GM19238 (cell line): Measurements from ENCODE around the gene CSAG2.
"Not testable (repeated sequence)": the region's sequence is repeated elsewhere in the genome, so short reads cannot be mapped to it uniquely, and the experiment has no call there.

ENCODE experiments used
- DNase-seq: peaks from one replicate; pipeline ENCODE4 v3.0.0; 2011; ENCODE audit warnings: low spot score; ENCODE audit not compliant: insufficient read length

Gene CSAG2, protein sequence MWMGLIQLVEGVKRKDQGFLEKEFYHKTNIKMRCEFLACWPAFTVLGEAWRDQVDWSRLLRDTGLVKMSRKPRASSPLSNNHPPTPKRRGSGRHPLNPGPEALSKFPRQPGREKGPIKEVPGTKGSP

DNA sequence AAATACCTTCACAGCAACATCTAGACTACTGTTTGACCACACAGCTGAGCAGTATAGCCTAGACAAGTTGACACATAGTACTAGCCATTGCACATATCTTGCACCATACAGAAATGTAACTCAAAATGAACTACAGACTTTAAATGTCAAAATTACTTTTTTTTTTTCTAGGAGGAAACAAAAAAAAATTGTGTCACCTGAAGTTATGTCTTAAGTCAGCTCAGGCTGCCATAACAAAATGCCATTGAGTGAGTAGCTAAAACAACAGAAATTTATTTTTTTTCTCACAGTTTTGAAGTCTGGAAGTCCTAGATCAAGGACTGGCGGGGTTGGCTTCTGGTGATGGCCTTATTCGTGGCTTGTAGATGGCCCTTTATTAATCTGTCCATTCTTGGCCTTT, at the start of gene CSAG2:
Gene CSAG2 (minus strand): TSS at position 101 of the 400 bp plus-strand sequence. CDS start 161 bp downstream, outside the sequence.
- DNase-seq: not testable (repeated sequence)

DNA sequence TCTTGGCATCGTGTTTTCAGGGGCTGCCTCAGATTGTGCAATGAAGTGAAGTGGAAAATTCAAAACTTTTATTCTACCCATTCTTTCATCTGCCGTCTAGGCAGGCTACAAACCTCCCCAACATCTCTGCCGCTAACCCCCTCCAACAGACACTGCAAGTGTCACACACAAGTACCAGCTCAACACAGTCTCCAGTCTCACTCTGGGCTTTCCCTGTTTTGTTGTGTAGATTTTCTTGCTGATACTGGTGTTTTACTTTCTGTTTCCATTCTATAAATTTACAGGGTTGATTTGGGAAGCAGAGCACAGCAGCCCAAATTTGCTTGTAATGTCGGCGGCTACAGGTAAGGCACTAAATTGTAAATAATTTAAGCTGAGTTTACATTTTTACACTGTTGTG, 45.8 kb upstream of the CSAG2 start:
- not testable (repeated sequence) for DNase-seq

DNA sequence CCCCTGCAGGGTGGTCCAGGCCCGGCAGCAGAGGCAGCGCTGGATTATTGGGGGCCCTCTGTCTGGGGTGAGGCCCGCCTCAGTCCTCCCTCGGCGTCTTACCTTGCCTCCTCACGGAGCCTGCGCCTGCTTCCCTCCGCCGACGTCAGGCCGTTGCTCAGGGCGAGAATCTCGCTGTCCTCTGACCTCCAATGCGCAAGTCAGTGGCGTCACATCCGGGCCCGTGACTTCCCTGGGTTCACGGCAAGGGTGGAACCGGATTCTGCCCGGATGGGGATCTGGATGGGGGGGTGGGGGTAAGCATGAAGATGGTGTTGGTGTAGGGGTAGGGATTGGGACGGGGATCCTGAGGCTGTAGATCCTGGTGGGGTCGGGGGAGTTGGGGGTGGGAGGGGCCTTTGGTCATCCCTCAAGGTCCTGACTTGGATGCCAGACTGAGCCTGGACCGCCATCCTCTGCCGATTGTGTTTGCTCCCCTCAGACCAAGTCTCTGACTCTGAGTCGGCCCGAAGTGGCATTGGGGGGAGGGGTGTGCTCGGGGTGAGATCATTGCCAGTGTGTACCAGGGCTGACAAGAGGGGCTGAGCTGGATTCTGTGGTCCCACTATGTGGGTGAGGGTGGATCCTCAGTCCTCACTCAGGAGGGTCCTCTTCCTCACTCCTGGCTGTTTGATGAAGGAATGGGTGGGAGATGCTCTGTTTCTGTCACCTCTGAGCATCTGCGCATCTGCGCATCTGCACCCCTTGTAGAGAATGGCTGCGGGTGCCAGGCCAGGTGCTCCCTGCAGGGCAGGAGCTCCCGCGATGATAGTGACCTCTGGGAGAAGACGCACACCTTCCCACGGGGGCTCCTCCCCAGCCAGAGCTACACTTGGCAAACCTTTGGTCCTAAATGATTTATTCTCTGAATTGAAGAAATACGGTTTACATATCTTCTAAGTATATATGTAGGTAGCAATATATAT, 44.9 kb upstream of the CSAG2 start, which contains the start of gene MAGEA2:
Gene MAGEA2 (minus strand): TSS at position 157 of the 965 bp plus-strand sequence. CDS start 2,479 bp downstream, outside the sequence.
- DNase-seq: not testable (repeated sequence)

DNA sequence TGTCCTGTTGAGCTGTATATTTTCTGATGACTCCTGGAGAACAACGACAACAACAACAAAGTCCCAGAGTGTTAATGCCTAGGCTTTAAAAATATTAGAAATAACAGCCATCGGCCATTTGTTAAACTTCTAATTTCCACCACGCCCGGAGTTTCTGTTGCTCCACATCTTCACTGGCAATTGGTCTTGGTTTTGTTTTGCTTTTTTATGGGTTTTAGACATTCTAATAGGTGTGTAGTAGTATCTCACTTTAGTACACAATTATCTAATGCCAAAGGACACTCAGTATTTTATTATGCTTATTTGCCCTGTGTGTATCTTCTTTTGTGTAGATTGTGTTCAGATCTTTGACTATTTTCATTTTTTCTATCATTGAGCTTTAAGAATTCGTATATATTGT, 29.5 kb upstream of the CSAG2 start:
- DNase-seq: no peak

DNA sequence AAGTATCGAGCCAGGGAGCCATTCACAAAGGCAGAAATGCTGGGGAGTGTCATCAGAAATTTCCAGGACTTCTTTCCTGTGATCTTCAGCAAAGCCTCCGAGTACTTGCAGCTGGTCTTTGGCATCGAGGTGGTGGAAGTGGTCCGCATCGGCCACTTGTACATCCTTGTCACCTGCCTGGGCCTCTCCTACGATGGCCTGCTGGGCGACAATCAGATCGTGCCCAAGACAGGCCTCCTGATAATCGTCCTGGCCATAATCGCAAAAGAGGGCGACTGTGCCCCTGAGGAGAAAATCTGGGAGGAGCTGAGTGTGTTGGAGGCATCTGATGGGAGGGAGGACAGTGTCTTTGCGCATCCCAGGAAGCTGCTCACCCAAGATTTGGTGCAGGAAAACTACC, 27.5 kb upstream of the CSAG2 start:
- not testable (repeated sequence) for DNase-seq

DNA sequence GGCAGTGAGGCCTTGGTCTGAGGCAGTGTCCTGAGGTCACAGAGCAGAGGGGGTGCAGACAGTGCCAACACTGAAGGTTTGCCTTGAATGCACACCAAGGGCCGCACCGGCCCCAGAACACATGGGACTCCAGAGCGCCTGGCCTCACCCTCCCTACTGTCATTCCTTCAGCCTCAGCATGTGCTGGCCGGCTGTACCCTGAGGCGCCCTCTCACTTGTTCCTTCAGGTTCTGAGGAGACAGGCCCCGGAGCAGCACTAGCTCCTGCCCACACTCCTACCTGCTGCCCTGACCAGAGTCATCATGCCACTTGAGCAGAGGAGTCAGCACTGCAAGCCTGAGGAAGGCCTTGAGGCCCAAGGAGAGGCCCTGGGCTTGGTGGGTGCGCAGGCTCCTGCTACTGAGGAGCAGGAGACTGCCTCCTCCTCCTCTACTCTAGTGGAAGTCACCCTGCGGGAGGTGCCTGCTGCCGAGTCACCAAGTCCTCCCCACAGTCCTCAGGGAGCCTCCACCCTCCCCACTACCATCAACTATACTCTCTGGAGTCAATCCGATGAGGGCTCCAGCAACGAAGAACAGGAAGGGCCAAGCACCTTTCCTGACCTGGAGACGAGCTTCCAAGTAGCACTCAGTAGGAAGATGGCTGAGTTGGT, 26.9 kb upstream of the CSAG2 start:
- DNase-seq: no peak

DNA sequence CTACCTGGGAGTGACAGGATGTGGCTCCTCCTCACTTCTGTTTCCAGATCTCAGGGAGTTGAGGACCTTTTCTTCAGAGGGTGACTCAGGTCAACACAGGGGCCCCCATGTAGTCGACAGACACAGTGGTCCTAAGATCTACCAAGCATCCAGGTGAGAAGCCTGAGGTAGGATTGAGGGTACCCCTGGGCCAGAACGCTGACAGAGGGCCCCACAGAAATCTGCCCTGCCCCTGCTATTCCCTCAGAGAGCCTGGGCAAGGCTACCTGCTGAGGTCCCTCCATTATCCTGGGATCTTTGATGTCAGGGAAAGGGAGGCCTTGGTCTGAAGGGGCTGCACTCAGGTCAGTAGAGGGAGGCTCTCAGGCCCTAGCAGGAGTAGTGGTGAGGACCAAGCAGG, 26.0 kb upstream of the CSAG2 start:
- DNase-seq: no peak

DNA sequence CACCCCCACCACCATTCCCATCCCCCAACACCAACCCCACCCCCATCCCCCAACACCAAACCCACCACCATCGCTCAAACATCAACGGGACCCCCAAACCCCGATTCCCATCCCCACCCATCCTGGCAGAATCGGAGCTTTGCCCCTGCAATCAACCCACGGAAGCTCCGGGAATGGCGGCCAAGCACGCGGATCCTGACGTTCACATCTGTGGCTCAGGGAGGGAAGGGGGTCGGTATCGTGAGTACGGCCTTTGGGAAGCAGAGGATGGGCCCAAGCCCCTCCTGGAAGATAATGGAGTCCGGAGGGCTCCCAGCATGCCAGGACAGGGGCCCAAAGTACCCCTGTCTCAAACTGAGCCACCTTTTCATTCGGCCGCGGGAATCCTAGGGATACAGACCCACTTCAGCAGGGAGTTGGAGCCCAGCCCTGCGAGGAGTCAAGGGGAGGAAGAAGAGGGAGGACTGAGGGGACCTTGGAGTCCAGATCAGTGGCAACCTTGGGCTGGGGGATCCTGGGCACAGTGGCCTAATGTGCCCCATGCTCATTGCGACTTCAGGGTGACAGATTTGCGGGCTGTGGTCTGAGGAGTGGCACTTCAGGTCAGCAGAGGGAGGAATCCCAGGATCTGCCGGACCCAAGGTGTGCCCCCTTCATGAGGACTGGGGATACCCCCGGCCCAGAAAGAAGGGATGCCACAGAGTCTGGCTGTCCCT, 25.2 kb upstream of the CSAG2 start:
- DNase-seq: not testable (repeated sequence)

DNA sequence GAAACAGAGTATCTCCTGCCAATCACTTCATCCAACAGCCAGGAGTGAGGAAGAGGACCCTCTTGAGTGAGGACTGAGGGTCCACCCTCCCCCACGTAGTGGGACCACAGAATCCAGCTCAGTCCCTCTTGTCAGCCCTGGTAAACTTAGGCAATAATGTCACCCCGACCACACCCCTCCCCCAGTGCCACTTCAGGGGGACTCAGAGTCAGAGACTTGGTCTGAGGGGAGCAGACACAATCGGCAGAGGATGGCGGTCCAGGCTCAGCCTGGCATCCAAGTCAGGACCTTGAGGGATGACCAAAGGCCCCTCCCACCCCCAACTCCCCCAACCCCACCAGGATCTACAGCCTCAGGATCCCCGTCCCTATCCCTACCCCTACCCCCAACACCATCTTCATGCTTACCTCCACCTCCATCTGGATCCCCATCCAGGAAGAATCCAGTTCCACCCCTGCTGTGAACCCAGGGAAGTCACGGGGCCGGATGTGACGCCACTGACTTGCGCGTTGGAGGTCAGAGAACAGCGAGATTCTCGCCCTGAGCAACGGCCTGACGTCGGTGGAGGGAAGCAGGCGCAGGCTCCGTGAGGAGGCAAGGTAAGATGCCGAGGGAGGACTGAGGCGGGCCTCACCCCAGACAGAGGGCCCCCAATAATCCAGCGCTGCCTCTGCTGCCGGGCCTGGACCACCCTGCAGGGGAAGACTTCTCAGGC, 24.3 kb upstream of the CSAG2 start, which contains the start of the genes CSAG1 and MAGEA12:
Gene CSAG1 (minus strand): TSS at position 461 of the 715 bp plus-strand sequence. CDS start 1,261 bp downstream, outside the sequence.
Gene MAGEA12 (plus strand): TSS at position 497 of the 715 bp plus-strand sequence. CDS start 2,405 bp downstream, outside the sequence.
- no peak for DNase-seq

DNA sequence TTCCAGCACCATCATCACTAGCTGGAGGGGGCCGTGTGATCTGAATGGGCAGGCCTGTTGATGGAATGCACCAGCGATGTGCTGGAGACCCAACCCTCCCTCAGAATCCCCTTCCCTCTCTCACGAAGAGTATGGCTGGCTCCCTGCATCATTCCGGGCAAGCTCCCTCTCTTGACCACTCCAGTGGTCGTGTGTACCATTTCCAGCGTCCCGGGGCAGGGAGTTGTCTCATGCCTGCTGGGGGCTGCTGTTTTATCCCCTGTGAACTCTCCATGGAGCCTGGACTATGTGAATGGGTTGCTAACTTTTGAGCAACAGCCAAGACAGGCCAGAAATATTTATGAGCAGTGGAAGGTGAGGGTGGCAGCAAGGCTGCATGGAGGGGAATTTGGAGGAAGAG, 16.3 kb upstream of the CSAG2 start:
- DNase-seq: no peak

DNA sequence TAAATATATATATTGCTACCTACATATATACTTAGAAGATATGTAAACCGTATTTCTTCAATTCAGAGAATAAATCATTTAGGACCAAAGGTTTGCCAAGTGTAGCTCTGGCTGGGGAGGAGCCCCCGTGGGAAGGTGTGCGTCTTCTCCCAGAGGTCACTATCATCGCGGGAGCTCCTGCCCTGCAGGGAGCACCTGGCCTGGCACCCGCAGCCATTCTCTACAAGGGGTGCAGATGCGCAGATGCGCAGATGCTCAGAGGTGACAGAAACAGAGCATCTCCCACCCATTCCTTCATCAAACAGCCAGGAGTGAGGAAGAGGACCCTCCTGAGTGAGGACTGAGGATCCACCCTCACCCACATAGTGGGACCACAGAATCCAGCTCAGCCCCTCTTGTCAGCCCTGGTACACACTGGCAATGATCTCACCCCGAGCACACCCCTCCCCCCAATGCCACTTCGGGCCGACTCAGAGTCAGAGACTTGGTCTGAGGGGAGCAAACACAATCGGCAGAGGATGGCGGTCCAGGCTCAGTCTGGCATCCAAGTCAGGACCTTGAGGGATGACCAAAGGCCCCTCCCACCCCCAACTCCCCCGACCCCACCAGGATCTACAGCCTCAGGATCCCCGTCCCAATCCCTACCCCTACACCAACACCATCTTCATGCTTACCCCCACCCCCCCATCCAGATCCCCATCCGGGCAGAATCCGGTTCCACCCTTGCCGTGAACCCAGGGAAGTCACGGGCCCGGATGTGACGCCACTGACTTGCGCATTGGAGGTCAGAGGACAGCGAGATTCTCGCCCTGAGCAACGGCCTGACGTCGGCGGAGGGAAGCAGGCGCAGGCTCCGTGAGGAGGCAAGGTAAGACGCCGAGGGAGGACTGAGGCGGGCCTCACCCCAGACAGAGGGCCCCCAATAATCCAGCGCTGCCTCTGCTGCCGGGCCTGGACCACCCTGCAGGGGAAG, 5.0 kb upstream of the CSAG2 start, which contains the start of gene MAGEA2B:
Gene MAGEA2B (plus strand): TSS at position 814 of the 973 bp plus-strand sequence. CDS start 2,479 bp downstream, outside the sequence.
- DNase-seq: not testable (repeated sequence)

DNA sequence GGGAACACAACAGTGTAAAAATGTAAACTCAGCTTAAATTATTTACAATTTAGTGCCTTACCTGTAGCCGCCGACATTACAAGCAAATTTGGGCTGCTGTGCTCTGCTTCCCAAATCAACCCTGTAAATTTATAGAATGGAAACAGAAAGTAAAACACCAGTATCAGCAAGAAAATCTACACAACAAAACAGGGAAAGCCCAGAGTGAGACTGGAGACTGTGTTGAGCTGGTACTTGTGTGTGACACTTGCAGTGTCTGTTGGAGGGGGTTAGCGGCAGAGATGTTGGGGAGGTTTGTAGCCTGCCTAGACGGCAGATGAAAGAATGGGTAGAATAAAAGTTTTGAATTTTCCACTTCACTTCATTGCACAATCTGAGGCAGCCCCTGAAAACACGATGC, 4.1 kb upstream of the CSAG2 start:
- DNase-seq: not testable (repeated sequence)

DNA sequence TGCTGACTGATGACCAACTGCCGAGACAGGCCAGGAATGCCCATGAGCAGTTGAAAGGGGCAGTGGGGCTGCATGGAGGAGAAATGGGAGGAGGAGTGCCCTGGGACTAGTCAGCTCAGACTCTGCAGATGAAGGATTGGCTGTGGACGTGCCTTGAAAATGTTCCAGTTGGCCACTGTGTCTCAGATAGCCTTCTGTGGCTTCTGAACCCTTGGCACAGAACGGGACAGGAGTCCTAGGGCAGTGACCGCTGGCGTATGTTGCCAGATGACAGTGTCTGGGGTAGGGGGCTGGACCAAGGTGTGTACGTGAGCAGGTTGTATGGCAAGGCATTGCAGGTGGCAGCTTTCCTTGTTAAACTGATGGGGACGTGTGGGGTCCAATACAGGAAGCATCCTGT, 2.6 kb downstream of the CSAG2 start:
- not testable (repeated sequence) for DNase-seq

DNA sequence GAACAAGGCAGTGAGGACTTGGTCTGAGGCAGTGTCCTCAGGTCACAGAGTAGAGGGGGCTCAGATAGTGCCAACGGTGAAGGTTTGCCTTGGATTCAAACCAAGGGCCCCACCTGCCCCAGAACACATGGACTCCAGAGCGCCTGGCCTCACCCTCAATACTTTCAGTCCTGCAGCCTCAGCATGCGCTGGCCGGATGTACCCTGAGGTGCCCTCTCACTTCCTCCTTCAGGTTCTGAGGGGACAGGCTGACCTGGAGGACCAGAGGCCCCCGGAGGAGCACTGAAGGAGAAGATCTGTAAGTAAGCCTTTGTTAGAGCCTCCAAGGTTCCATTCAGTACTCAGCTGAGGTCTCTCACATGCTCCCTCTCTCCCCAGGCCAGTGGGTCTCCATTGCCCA, 8.7 kb downstream of the CSAG2 start:
- DNase-seq: not testable (repeated sequence)

DNA sequence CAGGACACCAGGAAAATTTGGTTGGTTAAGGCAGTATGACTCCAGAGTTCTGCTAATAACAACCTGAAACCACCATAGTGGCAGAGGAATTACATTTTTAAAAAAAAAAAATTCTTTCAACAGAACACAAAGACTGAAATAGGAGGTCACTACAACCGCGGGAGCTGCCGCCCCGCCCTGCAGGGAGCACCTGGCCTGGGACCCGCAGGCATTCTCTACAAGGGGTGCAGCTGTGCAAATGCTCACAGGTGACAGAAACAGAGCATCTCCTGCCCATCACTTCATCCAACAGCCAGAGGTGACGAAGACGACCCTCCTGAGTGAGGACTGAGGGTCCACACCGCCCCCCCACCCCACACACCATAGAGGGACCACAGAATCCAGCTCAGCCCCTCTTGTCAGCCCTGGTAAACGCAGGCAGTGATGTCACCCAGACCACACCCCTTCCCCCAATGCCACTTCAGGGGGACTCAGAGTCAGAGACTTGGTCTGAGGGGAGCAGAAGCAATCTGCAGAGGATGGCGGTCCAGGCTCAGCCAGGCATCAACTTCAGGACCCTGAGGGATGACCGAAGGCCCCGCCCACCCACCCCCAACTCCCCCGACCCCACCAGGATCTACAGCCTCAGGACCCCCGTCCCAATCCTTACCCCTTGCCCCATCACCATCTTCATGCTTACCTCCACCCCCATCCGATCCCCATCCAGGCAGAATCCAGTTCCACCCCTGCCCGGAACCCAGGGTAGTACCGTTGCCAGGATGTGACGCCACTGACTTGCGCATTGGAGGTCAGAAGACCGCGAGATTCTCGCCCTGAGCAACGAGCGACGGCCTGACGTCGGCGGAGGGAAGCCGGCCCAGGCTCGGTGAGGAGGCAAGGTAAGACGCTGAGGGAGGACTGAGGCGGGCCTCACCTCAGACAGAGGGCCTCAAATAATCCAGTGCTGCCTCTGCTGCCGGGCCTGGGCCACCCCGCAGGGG, 10.8 kb downstream of the CSAG2 start, which contains the start of gene MAGEA3:
Gene MAGEA3 (plus strand): TSS at position 843 of the 980 bp plus-strand sequence. CDS start 2,039 bp downstream, outside the sequence.
- not testable (repeated sequence) for DNase-seq

DNA sequence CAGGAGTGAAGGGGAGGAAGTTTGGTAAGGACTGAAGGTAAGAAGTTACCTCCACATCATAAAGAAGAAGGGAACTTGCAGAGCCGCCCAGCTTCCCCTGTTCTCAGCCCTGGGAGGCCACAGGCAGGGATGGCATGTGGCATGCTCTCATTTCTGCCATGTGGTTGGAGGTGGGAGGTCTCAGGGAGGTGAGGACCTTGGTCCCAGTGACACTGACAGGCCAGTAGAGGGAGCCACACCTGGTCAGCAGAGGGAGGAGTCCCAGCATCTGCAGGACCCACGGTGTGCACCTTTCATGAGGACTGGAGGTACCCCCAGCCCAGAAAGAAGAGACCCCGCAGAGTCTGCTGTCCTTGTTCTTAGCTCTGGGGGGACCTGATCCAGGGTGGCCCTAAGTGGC, 28.1 kb downstream of the CSAG2 start:
- not testable (repeated sequence) for DNase-seq

DNA sequence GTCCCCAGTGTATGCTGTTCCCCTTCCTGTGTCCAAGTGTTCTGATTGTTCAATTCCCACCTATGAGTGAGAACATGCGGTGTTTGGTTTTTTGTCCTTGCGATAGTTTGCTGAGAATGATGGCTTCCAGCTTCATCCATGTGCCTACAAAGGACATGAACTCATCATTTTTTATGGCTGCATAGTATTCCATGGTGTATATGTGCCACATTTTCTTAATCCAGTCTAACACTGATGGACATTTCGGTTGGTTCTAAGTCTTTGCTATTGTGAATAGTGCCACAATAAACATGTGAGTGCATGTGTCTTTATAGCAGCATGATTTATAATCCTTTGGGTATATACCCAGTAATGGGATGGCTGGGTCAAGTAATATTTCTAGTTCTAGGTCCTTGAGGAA, 34.4 kb downstream of the CSAG2 start:
- DNase-seq: not testable (repeated sequence)

DNA sequence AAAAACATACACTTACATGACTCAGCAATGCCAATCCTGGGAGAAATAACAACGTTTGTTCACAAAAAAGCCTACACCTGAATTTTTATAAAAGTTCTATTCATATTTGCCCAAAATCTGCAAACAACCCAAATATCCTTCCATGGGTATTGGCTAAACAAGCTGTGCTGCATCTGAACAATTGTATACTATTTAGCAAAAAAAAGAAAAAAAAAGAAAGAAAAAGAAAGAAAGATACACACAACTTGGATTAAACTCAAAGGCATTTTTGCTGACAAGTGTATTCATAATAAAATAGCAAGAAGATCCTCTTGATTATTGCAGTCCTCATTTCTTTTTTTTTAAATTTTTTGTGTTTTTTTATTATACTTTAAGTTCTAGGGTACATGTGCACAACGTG, 34.9 kb downstream of the CSAG2 start:
- no peak for DNase-seq
